Measurements from ENCODE around the gene B3GNT7. TPM values are rescaled to one million over a fixed set of nuclear protein-coding genes. Genes with fewer than 3 reads are reported as not detected.

Gene B3GNT7, protein sequence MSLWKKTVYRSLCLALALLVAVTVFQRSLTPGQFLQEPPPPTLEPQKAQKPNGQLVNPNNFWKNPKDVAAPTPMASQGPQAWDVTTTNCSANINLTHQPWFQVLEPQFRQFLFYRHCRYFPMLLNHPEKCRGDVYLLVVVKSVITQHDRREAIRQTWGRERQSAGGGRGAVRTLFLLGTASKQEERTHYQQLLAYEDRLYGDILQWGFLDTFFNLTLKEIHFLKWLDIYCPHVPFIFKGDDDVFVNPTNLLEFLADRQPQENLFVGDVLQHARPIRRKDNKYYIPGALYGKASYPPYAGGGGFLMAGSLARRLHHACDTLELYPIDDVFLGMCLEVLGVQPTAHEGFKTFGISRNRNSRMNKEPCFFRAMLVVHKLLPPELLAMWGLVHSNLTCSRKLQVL
- 1.7 to 2.6 TPM (median 2.0 TPM) in 5 replicates for total RNA-seq (2022; extraction: Qiagen RNA extraction; ENCODE audit: low read depth)

DNA sequence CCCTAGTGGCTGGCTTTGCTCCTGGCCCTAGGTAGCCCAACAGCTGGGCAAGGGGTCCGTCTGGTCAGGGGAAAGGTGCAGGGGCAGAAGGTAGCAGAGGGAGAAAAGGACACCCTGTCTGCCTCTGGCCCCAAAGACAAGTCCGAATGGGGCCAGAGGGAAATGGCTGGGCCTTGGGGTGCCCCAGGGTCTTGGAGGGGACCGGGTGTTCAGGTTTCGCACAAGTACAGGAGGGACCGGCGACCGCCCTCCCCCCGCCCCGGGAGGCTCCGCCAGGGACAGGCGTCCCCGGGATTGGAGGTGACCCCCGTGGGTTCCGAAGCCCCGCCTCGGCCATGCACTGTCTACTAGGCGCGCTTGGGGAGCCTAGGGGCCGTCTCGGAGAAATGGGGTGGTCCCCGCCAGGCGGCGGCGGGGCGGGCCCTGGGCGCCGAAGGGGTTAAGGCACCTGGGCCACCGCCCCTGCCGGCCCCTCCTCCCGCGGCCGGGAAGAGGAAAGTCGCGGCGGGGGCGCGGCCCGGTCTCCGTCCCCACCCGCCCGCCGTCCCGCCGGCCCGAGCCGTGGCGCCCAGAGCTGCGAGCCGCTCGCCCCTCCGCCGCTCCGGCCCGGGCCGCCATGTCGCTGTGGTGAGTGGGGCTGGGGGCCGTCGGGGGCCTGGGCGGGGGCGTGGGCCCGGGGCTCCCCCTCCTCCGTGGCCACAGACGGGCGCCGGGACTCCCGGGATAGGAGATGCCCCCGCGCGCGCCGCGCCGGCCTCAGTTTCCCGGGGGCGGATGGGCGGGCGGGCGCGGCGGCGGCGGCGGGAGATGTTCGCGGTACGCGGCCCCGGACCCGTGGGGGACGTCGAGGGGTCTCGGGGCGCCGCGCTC lies at the start of gene B3GNT7:
Gene B3GNT7 (plus strand): TSS at position 523 of the 870 bp plus-strand sequence. CDS start 94 bp downstream, at position 617.

Other genes with a start within 250 kb of the B3GNT7 start
- 13.3 to 16.7 TPM (median 15.8 TPM) in 5 replicates for gene ARMC9, start 197.1 kb upstream of the B3GNT7 start, total RNA-seq (2022; extraction: Qiagen RNA extraction; ENCODE audit: low read depth)
- 778 to 903 TPM (median 847 TPM) in 5 replicates for gene NCL, start 68.8 kb downstream of the B3GNT7 start, total RNA-seq (2022; extraction: Qiagen RNA extraction; ENCODE audit: low read depth)
- gene NMUR1, start 134.7 kb downstream of the B3GNT7 start, total RNA-seq (2022; extraction: Qiagen RNA extraction; ENCODE audit: low read depth): not detected in 5 replicates
- gene TEX44, start 197.2 kb downstream of the B3GNT7 start, total RNA-seq (2022; extraction: Qiagen RNA extraction; ENCODE audit: low read depth): not detected in 5 replicates